PFSK-1 (cell line): Measurements from ENCODE around the gene KRT13. TPM values are rescaled to one million over a fixed set of nuclear protein-coding genes. Genes with fewer than 3 reads are reported as not detected.

ENCODE experiments used
- FOXP2 ChIP-seq: optimal IDR thresholded peaks from 2 replicates; pipeline ENCODE3; 2011; ENCODE audit warnings: borderline replicate concordance, control low read depth, inconsistent platforms; ENCODE audit not compliant: insufficient read depth; ENCODE audit errors: extremely low read length, extremely low read depth
- POLR2AphosphoS5 ChIP-seq: IDR thresholded peaks from 2 replicates; pipeline ENCODE4 v1.6.1; 2012; ENCODE audit warnings: low read depth, mild to moderate bottlenecking, control low read depth, low read length, moderate library complexity
- SIN3A ChIP-seq: IDR thresholded peaks from 2 replicates; pipeline ENCODE4 v1.6.1; 2012; ENCODE audit warnings: mild to moderate bottlenecking, low read length, moderate library complexity, borderline replicate concordance; ENCODE audit not compliant: insufficient read depth
- TAF1 ChIP-seq: IDR thresholded peaks from 2 replicates; pipeline ENCODE4 v1.6.1; 2012; ENCODE audit warnings: low read length, control low read depth, borderline replicate concordance; ENCODE audit not compliant: insufficient read depth
- polyA plus RNA-seq: library from polyadenylated mRNA; unstranded; fragments of >200 nt; gene quantifications from one replicate; pipeline ENCODE4 v1.2.1, GENCODE V29; 2012; ENCODE audit warnings: low read depth, missing spikeins; ENCODE audit not compliant: insufficient read length
- TF ChIP-seq, protein P1 (sequence below), 2 experiments: IDR thresholded peaks; 2 replicates each; pipeline versions ENCODE4 v1.6.1 to v1.8.0; 2011 to 2012; ENCODE audit warnings: low read depth in 2 of 2, low read length in 2 of 2, control low read depth in 1 of 2, inconsistent platforms in 1 of 2, mild to moderate bottlenecking in 1 of 2, moderate library complexity in 1 of 2; ENCODE audit not compliant: insufficient read depth in 1 of 2

KRT13 gene
- not detected for polyA plus RNA-seq

- TF ChIP-seq TAF1: no peak
These were observed at the start of gene KRT13 for GRCh38 chr17:41505007-41505808. Gene KRT13 (minus strand): TSS chr17:41505612. CDS start chr17:41505550, 62 bp downstream.

DNA sequence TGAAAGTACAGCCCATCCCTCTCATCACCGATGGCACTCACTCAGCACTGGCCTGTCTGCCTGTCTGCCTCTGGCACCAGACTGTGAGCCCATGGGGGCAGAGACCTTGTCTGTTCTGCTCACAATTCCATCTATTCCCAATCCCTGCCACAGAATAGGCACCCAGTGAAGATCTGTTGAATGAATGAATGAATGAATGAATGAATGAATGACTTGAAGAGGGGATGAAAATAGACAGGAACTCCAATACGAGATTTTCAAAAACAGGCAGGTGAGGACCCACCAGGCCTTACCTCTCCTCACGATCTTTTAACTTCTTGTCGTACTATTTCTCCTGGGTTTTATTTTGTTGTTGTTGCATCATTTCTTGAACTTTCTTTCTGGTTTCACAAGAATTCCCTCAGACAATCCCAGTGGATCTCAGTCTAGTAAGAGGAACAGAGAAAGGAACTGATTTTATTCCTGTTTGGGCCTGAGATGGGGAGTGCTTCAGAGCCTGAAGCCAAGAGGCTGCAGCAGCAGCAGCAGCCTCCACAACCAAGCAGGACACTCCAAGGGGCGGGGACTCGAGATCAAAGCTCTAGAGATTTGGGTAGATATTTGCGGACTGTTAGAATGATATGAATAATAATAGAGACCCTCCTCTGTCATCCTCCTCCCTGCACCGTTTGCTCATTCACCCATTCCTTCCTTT is 48.7 kb upstream of the KRT13 start:
- TF ChIP-seq SIN3A (no peak), FOXP2 (no peak), POLR2AphosphoS5 (no peak), TAF1 (no peak)
- TF ChIP-seq, protein P1, sequence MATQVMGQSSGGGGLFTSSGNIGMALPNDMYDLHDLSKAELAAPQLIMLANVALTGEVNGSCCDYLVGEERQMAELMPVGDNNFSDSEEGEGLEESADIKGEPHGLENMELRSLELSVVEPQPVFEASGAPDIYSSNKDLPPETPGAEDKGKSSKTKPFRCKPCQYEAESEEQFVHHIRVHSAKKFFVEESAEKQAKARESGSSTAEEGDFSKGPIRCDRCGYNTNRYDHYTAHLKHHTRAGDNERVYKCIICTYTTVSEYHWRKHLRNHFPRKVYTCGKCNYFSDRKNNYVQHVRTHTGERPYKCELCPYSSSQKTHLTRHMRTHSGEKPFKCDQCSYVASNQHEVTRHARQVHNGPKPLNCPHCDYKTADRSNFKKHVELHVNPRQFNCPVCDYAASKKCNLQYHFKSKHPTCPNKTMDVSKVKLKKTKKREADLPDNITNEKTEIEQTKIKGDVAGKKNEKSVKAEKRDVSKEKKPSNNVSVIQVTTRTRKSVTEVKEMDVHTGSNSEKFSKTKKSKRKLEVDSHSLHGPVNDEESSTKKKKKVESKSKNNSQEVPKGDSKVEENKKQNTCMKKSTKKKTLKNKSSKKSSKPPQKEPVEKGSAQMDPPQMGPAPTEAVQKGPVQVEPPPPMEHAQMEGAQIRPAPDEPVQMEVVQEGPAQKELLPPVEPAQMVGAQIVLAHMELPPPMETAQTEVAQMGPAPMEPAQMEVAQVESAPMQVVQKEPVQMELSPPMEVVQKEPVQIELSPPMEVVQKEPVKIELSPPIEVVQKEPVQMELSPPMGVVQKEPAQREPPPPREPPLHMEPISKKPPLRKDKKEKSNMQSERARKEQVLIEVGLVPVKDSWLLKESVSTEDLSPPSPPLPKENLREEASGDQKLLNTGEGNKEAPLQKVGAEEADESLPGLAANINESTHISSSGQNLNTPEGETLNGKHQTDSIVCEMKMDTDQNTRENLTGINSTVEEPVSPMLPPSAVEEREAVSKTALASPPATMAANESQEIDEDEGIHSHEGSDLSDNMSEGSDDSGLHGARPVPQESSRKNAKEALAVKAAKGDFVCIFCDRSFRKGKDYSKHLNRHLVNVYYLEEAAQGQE (IDR thresholded peaks at IDR 0.05; ENCODE audit: insufficient read depth in 1 of 2, low read depth in 2 of 2, low read length in 2 of 2): no peak

- TF ChIP-seq, protein P1 (IDR thresholded peaks at IDR 0.05; ENCODE audit: insufficient read depth in 1 of 2, low read depth in 2 of 2, low read length in 2 of 2): no peak
- TF ChIP-seq SIN3A: no peak
- TF ChIP-seq TAF1: no peak
- TF ChIP-seq FOXP2: no peak
- TF ChIP-seq POLR2AphosphoS5: no peak
These were observed 47.8 kb upstream of the KRT13 start for GRCh38 chr17:41553176-41553575.

GRCh38 chr17:41552455-41552854 is 47.0 kb upstream of the KRT13 start:
- TF ChIP-seq SIN3A (no peak), FOXP2 (no peak), TAF1 (no peak), POLR2AphosphoS5 (no peak)
- TF ChIP-seq, protein P1 (IDR thresholded peaks at IDR 0.05; ENCODE audit: insufficient read depth in 1 of 2, low read depth in 2 of 2, low read length in 2 of 2): no peak

DNA sequence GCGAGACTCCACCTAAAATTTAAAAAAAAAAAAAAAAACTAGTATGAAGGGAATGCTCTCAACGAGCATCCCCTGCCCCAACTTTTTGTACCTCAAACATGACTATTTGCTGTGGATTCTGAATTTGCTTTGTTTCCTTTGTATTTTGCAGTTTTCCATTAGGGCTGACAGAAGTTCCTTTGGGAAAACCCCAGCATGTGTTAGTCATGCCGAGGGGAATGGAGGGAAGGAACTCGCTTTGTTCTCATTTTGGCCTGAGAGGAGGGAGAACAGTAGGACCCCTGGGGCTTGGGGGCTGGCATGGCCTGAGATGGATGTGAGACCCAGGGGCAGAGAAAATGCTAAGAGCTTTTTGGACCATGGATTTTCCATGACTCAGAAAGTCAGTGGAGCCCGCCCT is 46.0 kb upstream of the KRT13 start:
- TF ChIP-seq, protein P1 (IDR thresholded peaks at IDR 0.05; ENCODE audit: insufficient read depth in 1 of 2, low read depth in 2 of 2, low read length in 2 of 2): no peak
- TF ChIP-seq TAF1: no peak
- TF ChIP-seq SIN3A: no peak
- TF ChIP-seq POLR2AphosphoS5: no peak
- no peak for TF ChIP-seq FOXP2
